Measurements from ENCODE around the gene ZNF580. TPM values are rescaled to one million over a fixed set of nuclear protein-coding genes. Genes with fewer than 3 reads are reported as not detected.

The ZNF580 gene
- total RNA-seq, 1 donor from 2014 or later, result 163 TPM

DNA sequence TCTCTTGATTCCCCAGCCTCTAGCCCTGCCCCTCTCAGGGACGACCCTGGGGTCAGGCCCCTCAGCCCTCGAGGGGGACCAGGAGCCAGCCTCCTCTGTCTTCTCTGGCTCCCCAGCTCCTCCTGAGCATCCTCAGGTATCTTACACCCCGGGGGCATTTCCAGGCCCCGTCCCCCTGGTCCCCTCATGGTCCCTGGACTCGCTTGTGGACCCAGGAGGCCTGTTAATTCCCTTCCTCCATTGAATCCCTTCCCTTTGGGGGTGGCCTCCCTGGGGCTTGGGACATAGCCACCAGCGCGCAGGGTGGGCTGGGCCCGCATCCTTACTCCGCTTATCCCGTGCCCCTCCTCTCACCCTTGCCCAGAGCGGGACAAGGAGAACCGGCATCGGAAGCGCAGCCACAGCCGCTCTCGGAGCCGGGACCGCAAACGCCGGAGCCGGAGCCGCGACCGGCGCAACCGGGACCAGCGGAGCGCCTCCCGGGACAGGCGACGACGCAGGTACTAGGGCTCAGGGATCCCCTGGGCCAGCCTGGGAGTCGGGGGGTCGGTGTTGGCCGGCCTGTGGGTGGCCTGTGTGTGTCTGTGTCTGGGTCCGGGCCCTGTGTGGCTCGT is 18.2 kb downstream of the ZNF580 start:
- H3K36me3 ChIP-seq, result peaks cover 49% of the 10 kb centered on the region in 2 donors
- DNase-seq (ENCODE audit: low spot score in 2 of 2), result no peak
- peaks cover 21 to 41% of the 10 kb centered on the region in 2 donors for H3K4me1 ChIP-seq
- no peak overlapping the region for H3K4me3 ChIP-seq
- no peaks in the 10 kb centered on the region for H3K27me3 ChIP-seq
- no peak overlapping the region for H3K27ac ChIP-seq
- H3K9me3 ChIP-seq, result no peaks in the 10 kb centered on the region
- TF ChIP-seq, protein P1, sequence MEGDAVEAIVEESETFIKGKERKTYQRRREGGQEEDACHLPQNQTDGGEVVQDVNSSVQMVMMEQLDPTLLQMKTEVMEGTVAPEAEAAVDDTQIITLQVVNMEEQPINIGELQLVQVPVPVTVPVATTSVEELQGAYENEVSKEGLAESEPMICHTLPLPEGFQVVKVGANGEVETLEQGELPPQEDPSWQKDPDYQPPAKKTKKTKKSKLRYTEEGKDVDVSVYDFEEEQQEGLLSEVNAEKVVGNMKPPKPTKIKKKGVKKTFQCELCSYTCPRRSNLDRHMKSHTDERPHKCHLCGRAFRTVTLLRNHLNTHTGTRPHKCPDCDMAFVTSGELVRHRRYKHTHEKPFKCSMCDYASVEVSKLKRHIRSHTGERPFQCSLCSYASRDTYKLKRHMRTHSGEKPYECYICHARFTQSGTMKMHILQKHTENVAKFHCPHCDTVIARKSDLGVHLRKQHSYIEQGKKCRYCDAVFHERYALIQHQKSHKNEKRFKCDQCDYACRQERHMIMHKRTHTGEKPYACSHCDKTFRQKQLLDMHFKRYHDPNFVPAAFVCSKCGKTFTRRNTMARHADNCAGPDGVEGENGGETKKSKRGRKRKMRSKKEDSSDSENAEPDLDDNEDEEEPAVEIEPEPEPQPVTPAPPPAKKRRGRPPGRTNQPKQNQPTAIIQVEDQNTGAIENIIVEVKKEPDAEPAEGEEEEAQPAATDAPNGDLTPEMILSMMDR (IDR thresholded peaks at IDR 0.05), result no peak
- intact Hi-C loops (cut with DNase I), result loop anchor here (10.0 kb wide), 2 partner anchors 544 to 1464 kb away; partner anchors contain the start of genes PPP1R12C and TSEN34

DNA sequence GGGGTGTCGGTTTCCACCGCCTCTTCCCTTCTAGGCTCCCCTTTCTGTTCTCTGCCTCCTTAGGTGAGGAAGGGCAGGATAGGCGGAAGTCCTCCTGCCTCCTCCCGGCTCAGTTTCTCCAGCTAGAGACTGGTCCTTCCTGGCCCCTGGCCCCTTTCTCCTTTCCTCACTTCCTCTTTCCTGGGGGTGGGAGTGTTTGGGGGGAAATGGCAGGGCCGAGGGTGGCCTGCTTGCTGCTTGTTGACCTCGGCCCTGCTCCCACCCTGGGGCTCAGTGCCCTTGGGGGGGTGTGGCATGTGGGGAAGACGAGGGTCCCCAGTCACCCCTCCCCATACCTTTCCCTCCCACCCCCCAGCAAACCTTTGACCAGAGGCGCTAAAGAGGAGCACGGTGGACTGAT is 19.0 kb downstream of the ZNF580 start:
- H3K27ac ChIP-seq, result no peak overlapping the region
- H3K27me3 ChIP-seq, result no peaks in the 10 kb centered on the region
- H3K36me3 ChIP-seq, result peaks cover 57% of the 10 kb centered on the region in 2 donors
- peaks cover 21 to 41% of the 10 kb centered on the region in 2 donors for H3K4me1 ChIP-seq
- intact Hi-C loops (cut with DNase I), result loop anchor here (10.0 kb wide), 2 partner anchors 545 to 1465 kb away; partner anchors contain the start of genes PPP1R12C and TSEN34
- H3K9me3 ChIP-seq, result no peaks in the 10 kb centered on the region
- DNase-seq (ENCODE audit: low spot score in 2 of 2), result no peak
- H3K4me3 ChIP-seq, result no peak overlapping the region
- TF ChIP-seq, protein P1 (IDR thresholded peaks at IDR 0.05), result no peak

DNA sequence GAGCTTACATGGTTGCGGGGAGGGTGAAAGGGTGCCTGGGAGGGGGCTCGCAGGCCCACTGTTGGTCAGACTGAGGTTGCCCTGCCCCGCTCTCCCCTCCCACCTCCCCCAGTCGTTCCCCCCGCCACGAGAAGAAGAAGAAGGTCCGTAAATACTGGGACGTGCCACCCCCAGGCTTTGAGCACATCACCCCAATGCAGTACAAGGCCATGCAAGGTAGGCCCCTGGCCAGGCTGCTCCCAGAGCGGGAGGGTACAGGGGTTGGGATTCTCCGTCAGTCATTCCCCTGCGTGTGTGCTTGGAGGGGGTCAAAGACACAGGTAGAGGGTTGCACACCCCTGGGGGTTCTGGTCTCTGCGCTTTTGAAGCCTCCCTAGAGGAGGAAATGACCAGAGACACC is 19.6 kb downstream of the ZNF580 start:
- no peak for DNase-seq (ENCODE audit: low spot score in 2 of 2)
- H3K4me3 ChIP-seq, result no peak overlapping the region
- TF ChIP-seq, protein P1 (IDR thresholded peaks at IDR 0.05), result no peak
- peaks cover 21 to 41% of the 10 kb centered on the region in 2 donors for H3K4me1 ChIP-seq
- H3K27ac ChIP-seq, result no peak overlapping the region
- H3K9me3 ChIP-seq, result no peaks in the 10 kb centered on the region
- intact Hi-C loops (cut with DNase I), result no loop called here
- H3K36me3 ChIP-seq, result peaks cover 60 to 61% of the 10 kb centered on the region in 2 donors
- H3K27me3 ChIP-seq, result no peaks in the 10 kb centered on the region

DNA sequence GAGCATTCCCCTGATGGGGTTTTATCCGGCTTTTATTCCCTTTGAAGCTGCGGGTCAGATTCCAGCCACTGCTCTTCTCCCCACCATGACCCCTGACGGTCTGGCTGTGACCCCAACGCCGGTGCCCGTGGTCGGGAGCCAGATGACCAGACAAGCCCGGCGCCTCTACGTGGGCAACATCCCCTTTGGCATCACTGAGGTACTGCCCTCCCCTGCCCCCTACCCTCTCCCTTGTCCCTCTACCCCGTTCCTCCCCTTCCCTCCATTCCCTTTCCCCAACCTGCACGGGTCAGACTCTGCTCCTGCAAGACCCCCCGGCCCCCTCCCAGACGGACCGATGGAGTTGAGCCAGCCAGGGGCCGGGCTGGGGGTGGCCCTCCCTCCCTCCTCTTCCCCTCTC is 20.2 kb downstream of the ZNF580 start:
- H3K36me3 ChIP-seq, result peaks cover 65 to 67% of the 10 kb centered on the region in 2 donors
- DNase-seq (ENCODE audit: low spot score in 2 of 2), result no peak

DNA sequence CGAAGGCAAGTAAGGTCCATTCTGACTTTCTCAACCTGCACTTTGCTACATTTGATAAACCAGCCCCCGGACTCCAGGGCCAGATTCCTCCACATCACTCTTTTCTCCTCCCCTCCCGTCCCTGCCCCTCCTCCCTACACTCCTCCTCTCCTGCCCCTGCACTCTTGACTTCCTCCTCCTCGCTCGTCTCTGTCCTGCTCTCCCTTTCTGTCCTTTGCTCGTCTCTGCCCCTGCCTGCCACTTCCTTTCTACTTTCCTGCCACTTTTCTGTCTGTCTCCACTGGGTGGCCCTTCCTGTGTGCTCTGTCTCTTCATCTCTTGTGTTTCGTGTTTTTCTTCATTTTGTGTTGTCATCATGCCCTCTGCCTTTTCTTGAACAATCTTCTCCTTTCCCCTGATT is 21.0 kb downstream of the ZNF580 start:
- Histone ChIP-seq H3K9me3 (no peaks in the 10 kb centered on the region), H3K4me3 (no peak overlapping the region), H3K36me3 (peaks cover 73 to 76% of the 10 kb centered on the region in 2 donors), H3K4me1 (peaks cover 13 to 29% of the 10 kb centered on the region in 2 donors), H3K27ac (no peak overlapping the region), H3K27me3 (no peaks in the 10 kb centered on the region)
- no peak for DNase-seq (ENCODE audit: low spot score in 2 of 2)
- intact Hi-C loops (cut with DNase I), result no loop called here
- TF ChIP-seq, protein P1 (IDR thresholded peaks at IDR 0.05), result no peak

More for the DNA sequence above, 20.2 kb downstream of the ZNF580 start:
- Histone ChIP-seq H3K9me3 (no peaks in the 10 kb centered on the region), H3K27me3 (no peaks in the 10 kb centered on the region), H3K27ac (no peak overlapping the region), H3K4me1 (peaks cover 21 to 38% of the 10 kb centered on the region in 2 donors), H3K4me3 (no peak overlapping the region)
- TF ChIP-seq, protein P1 (IDR thresholded peaks at IDR 0.05), result no peak
- intact Hi-C loops (cut with DNase I), result no loop called here

All from ascending aorta (tissue), 2 donors.